Fibroblast of pulmonary artery (primary cell): ENCODE data around the gene KCMF1.

Experiments
- DNase-seq: peaks from one replicate; pipeline ENCODE4 v3.0.0-alpha.2; 2010; ENCODE audit warnings: low read depth
- H3K4me3 ChIP-seq: replicated peaks from 2 replicates; pipeline ENCODE4 v1.5.1; 2011; ENCODE audit warnings: low read depth, mild to moderate bottlenecking, control low read depth, low read length, moderate library complexity
- CTCF ChIP-seq: IDR thresholded peaks from 2 replicates; pipeline ENCODE4 v1.5.1; 2011; ENCODE audit warnings: mild to moderate bottlenecking, control low read depth, low read length, inconsistent platforms; ENCODE audit errors: missing control alignments

Gene KCMF1

GRCh38 chr2:85064927-85065577 is 94.1 kb downstream of the KCMF1 start:
- TF ChIP-seq CTCF, result no peak
- no peak overlapping the region for H3K4me3 ChIP-seq
- no peak for DNase-seq

- no peak overlapping the region for H3K4me3 ChIP-seq
- no peak for TF ChIP-seq CTCF
- no peak for DNase-seq
Measured at GRCh38 chr2:85066006-85066740, 95.2 kb downstream of the KCMF1 start.

DNA sequence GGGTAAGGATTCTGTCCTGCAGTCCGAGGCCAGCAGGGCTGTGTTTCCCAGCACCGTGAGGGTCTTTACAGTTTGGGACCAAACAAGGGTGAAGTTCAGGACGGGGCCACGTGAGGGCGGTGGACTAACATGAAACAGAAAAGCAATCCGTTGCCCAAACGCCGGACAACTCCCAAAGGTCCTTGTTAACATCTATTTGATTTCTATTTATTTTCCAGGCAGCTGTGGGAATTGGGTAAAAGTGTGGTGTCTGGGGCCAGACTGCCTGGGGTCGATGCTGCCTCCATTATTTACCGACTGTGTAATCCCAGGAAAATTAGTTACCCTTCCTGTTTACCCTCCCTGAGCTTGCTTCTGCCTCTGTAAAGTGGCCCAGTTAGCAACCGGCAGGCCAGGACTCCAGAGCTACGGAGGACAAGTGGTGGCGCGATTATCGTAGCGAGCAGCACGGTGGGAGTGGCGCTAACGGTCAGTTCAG is 96.0 kb downstream of the KCMF1 start:
- peak overlapping the region; percentile 29 for H3K4me3 ChIP-seq
- peak; percentile 88 for TF ChIP-seq CTCF
- DNase-seq, result peak; percentile 90

- TF ChIP-seq CTCF, result no peak
- no peak for DNase-seq
- H3K4me3 ChIP-seq, result no peak overlapping the region
Measured at GRCh38 chr2:85071096-85071495, 100.1 kb downstream of the KCMF1 start.

DNA sequence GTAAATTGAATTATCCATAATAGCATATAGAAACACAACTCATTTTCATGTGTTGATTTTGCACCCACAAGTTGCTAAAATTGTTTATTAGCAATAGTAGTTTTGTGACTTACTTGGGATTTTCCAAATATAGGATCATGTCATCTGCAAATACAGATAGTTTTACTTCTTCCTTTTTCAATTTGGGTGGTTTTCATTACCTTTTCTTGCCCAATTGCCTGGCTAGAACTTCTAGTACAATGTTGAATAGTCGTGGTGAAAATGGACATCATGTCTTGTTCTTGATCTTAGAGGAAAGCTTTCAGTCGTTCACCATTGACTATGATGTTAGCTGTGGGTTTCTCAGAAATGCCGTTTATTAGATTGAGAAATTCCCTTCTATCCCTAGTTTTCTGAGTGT is 102.1 kb downstream of the KCMF1 start:
- no peak overlapping the region for H3K4me3 ChIP-seq
- TF ChIP-seq CTCF, result no peak
- no peak for DNase-seq

- no peak for DNase-seq
- no peak overlapping the region for H3K4me3 ChIP-seq
- TF ChIP-seq CTCF, result no peak
Measured at GRCh38 chr2:85076618-85077274, 105.8 kb downstream of the KCMF1 start.
